ENCODE measurements around the gene ZNF726. TPM values are rescaled to one million over a fixed set of nuclear protein-coding genes. Genes with fewer than 3 reads are reported as not detected.

ZNF726 gene
- total and polyA plus RNA-seq, 2 experiments from 2014 or later, result not detected

- TF ChIP-seq EZH2phosphoT487 (IDR thresholded peaks at IDR 0.05; ENCODE audit: low read depth, severe bottlenecking, unreplicated experiment), result no peak
- TF ChIP-seq EZH2 (IDR thresholded peaks at IDR 0.05; ENCODE audit: borderline replicate concordance), result no peak
- no peak for TF ChIP-seq CTCF (IDR thresholded peaks at IDR 0.05; ENCODE audit: poor library complexity)
- no peak for DNase-seq (ENCODE audit: low spot score)
- WGBS (ENCODE audit: low lambda C conversion rate, missing lambda C conversion rate), result 47% methylated on average over 4 of the region's 4 CpGs
Measured at GRCh38 chr19:23901360-23901759, 13.3 kb upstream of the ZNF726 start.

GRCh38 chr19:23904406-23904805 lies 10.3 kb upstream of the ZNF726 start:
- WGBS (ENCODE audit: low lambda C conversion rate, missing lambda C conversion rate), result 52% methylated on average over 3 of the region's 3 CpGs
- TF ChIP-seq CTCF (IDR thresholded peaks at IDR 0.05; ENCODE audit: poor library complexity) (no peak), EZH2phosphoT487 (IDR thresholded peaks at IDR 0.05; ENCODE audit: low read depth, severe bottlenecking, unreplicated experiment) (no peak), EZH2 (IDR thresholded peaks at IDR 0.05; ENCODE audit: borderline replicate concordance) (no peak)
- Histone ChIP-seq H2AFZ (no peak overlapping the region), H3K36me3 (replicated peaks; ENCODE audit: insufficient read depth, low read depth) (no peaks in the 10 kb centered on the region), H3K79me2 (no peaks in the 10 kb centered on the region), H3K4me1 (ENCODE audit: insufficient read depth) (no peaks in the 10 kb centered on the region), H3K27me3 (no peaks in the 10 kb centered on the region), H3K9me2 (replicated peaks; ENCODE audit: insufficient read depth) (no peaks in the 10 kb centered on the region), H3K27ac (no peak overlapping the region), H4K20me1 (ENCODE audit: insufficient read depth, poor library complexity, severe bottlenecking) (no peaks in the 10 kb centered on the region), H3K9me3 (ENCODE audit: low read depth) (no peaks in the 10 kb centered on the region), H3K4me3 (no peak overlapping the region), H3K4me2 (no peak overlapping the region)
- no peak for DNase-seq (ENCODE audit: low spot score)

More at GRCh38 chr19:23901360-23901759, 13.3 kb upstream of the ZNF726 start:
- H3K27ac ChIP-seq, result no peak overlapping the region
- no peaks in the 10 kb centered on the region for H3K4me1 ChIP-seq (ENCODE audit: insufficient read depth)
- H3K27me3 ChIP-seq, result no peaks in the 10 kb centered on the region
- H2AFZ ChIP-seq, result no peak overlapping the region
- no peak overlapping the region for H3K4me2 ChIP-seq
- no peaks in the 10 kb centered on the region for H3K9me2 ChIP-seq (replicated peaks; ENCODE audit: insufficient read depth)
- H4K20me1 ChIP-seq (ENCODE audit: insufficient read depth, poor library complexity, severe bottlenecking), result no peaks in the 10 kb centered on the region
- H3K4me3 ChIP-seq, result no peak overlapping the region
- no peaks in the 10 kb centered on the region for H3K36me3 ChIP-seq (replicated peaks; ENCODE audit: insufficient read depth, low read depth)
- no peaks in the 10 kb centered on the region for H3K9me3 ChIP-seq (ENCODE audit: low read depth)
- H3K79me2 ChIP-seq, result no peaks in the 10 kb centered on the region

- WGBS (ENCODE audit: low lambda C conversion rate, missing lambda C conversion rate), result 64% methylated on average over 4 of the region's 4 CpGs
- TF ChIP-seq EZH2phosphoT487 (IDR thresholded peaks at IDR 0.05; ENCODE audit: low read depth, severe bottlenecking, unreplicated experiment) (no peak), EZH2 (IDR thresholded peaks at IDR 0.05; ENCODE audit: borderline replicate concordance) (no peak), CTCF (IDR thresholded peaks at IDR 0.05; ENCODE audit: poor library complexity) (no peak)
- H3K4me2 ChIP-seq, result no peak overlapping the region
- DNase-seq (ENCODE audit: low spot score), result no peak
- H3K9me2 ChIP-seq (replicated peaks; ENCODE audit: insufficient read depth), result no peaks in the 10 kb centered on the region
- no peaks in the 10 kb centered on the region for H3K79me2 ChIP-seq
- no peak overlapping the region for H2AFZ ChIP-seq
- no peaks in the 10 kb centered on the region for H4K20me1 ChIP-seq (ENCODE audit: insufficient read depth, poor library complexity, severe bottlenecking)
- H3K9me3 ChIP-seq (ENCODE audit: low read depth), result peaks cover 4% of the 10 kb centered on the region
- H3K4me1 ChIP-seq (ENCODE audit: insufficient read depth), result no peaks in the 10 kb centered on the region
- H3K27me3 ChIP-seq, result no peaks in the 10 kb centered on the region
- H3K36me3 ChIP-seq (replicated peaks; ENCODE audit: insufficient read depth, low read depth), result no peaks in the 10 kb centered on the region
- H3K27ac ChIP-seq, result no peak overlapping the region
- no peak overlapping the region for H3K4me3 ChIP-seq
Measured at GRCh38 chr19:23905771-23906170, 8.9 kb upstream of the ZNF726 start.

GRCh38 chr19:23906835-23907234 lies 7.9 kb upstream of the ZNF726 start:
- DNase-seq (ENCODE audit: low spot score), result no peak
- Histone ChIP-seq H3K4me2 (no peak overlapping the region), H3K36me3 (replicated peaks; ENCODE audit: insufficient read depth, low read depth) (no peaks in the 10 kb centered on the region), H2AFZ (no peak overlapping the region), H4K20me1 (ENCODE audit: insufficient read depth, poor library complexity, severe bottlenecking) (no peaks in the 10 kb centered on the region), H3K4me1 (ENCODE audit: insufficient read depth) (no peaks in the 10 kb centered on the region), H3K27me3 (no peaks in the 10 kb centered on the region), H3K9me3 (ENCODE audit: low read depth) (peaks cover 4% of the 10 kb centered on the region), H3K4me3 (no peak overlapping the region), H3K27ac (no peak overlapping the region), H3K79me2 (no peaks in the 10 kb centered on the region), H3K9me2 (replicated peaks; ENCODE audit: insufficient read depth) (no peaks in the 10 kb centered on the region)
- TF ChIP-seq EZH2phosphoT487 (IDR thresholded peaks at IDR 0.05; ENCODE audit: low read depth, severe bottlenecking, unreplicated experiment), result no peak
- no peak for TF ChIP-seq EZH2 (IDR thresholded peaks at IDR 0.05; ENCODE audit: borderline replicate concordance)
- TF ChIP-seq CTCF (IDR thresholded peaks at IDR 0.05; ENCODE audit: poor library complexity), result no peak
- 47% methylated on average over 2 of the region's 2 CpGs for WGBS (ENCODE audit: low lambda C conversion rate, missing lambda C conversion rate)

All from hepatocyte (in vitro differentiated cells).